HepG2 (cell line): ENCODE data around the gene POMT2. TPM values are rescaled to one million over a fixed set of nuclear protein-coding genes. Genes with fewer than 3 reads are reported as not detected.

ENCODE experiments used
- ATAC-seq: fragments of 200-7000 bp; cut with Tn5 transposase; 3 replicates; pipeline ENCODE4 v1.9.1; 2020; ENCODE audit warnings: mild to moderate bottlenecking, moderate library complexity
- BruUV-seq: library from RNA; stranded (reverse); fragments of 400-500 nt; replicated peaks from 2 replicates; lab custom pipeline; 2021; lab: Mats Ljungman, UMichigan
- CTCF ChIA-PET: fragments of 300-600 bp; formaldehyde crosslinking; extraction: SDS; loops from one replicate; lab custom pipeline; 2021; ENCODE audit warnings: low total read pairs, inconsistent platforms, low intra/inter-chr PET ratio; lab: Yijun Ruan, JAX
- POLR2A ChIA-PET: fragments of 350-600 bp; sonication (Branson Sonifier 250); formaldehyde crosslinking; loops from one replicate; lab custom pipeline; 2020; ENCODE audit warnings: antibody characterized with exemption, inconsistent platforms; lab: Yijun Ruan, JAX
- DNase-seq: peaks from one replicate; pipeline ENCODE4 v3.0.0-alpha.2; 2015; ENCODE audit warnings: low spot score
- FAIRE-seq: peaks from 3 replicates; lab custom pipeline; 2011; peaks lifted over from hg19 to GRCh38; lab: Jason Lieb, UNC
- H2AFZ ChIP-seq: one replicate; pipeline ENCODE4 v1.6.1; 2011; ENCODE audit warnings: low read length, inconsistent platforms
- H3K27ac ChIP-seq: fragments of 300-600 bp; 3 replicates; pipeline ENCODE4 v1.8.0; 2011; ENCODE audit warnings: mixed run types, mild to moderate bottlenecking, mixed read lengths, low read length, inconsistent platforms; ENCODE audit not compliant: insufficient read depth; ENCODE audit errors: extremely low read length
- H3K27me3 ChIP-seq, 2 experiments: fragments of 200-600 bp in 1 of 2; 2 replicates in 1 of 2; 3 replicates in 1 of 2; pipeline versions ENCODE4 v1.6.0 to v1.8.0; 2011; ENCODE audit warnings: low read length in 2 of 2, mild to moderate bottlenecking in 2 of 2, moderate library complexity in 2 of 2, inconsistent platforms in 1 of 2; ENCODE audit not compliant: insufficient read depth in 2 of 2, control insufficient read depth in 1 of 2
- H3K36me3 ChIP-seq, 2 experiments: fragments of 200-600 bp in 1 of 2; replicated peaks in 1 of 2; 2 replicates in 1 of 2; 3 replicates in 1 of 2; pipeline versions ENCODE4 v1.5.1 to v1.8.0; 2011; ENCODE audit warnings: low read length in 2 of 2, inconsistent platforms in 1 of 2; ENCODE audit not compliant: insufficient read depth in 2 of 2, control insufficient read depth in 1 of 2
- H3K4me1 ChIP-seq: 2 replicates; pipeline ENCODE4 v1.5.1; 2012; ENCODE audit warnings: low read length, inconsistent platforms; ENCODE audit not compliant: insufficient read depth
- H3K4me2 ChIP-seq: 2 replicates; pipeline ENCODE4 v1.6.0; 2011; ENCODE audit warnings: low read depth, low read length, inconsistent platforms
- H3K4me3 ChIP-seq, 3 experiments: fragments of 200-600 bp in 1 of 3; sonication (generic), shearing (Covaris generic) in 1 of 3; replicated peaks in 1 of 3; 2 replicates each; pipeline ENCODE4 v1.5.1; 2011 to 2016; ENCODE audit warnings: low read length in 3 of 3, inconsistent platforms in 2 of 3, low read depth in 2 of 3, mild to moderate bottlenecking in 2 of 3, control low read depth in 1 of 3, mixed read lengths in 1 of 3; ENCODE audit not compliant: insufficient read depth in 1 of 3
- H3K79me2 ChIP-seq: one replicate; pipeline ENCODE4 v1.6.1; 2011; ENCODE audit warnings: low read length, inconsistent platforms; ENCODE audit not compliant: insufficient read depth
- H3K9ac ChIP-seq: 2 replicates; pipeline ENCODE4 v1.6.0; 2011; ENCODE audit warnings: mild to moderate bottlenecking, low read depth, low read length, inconsistent platforms; ENCODE audit not compliant: insufficient read depth
- H3K9me3 ChIP-seq: 2 replicates; pipeline ENCODE4 v1.5.1; 2012; ENCODE audit warnings: mild to moderate bottlenecking, low read length
- H4K20me1 ChIP-seq: 2 replicates; pipeline ENCODE4 v1.6.0; 2011; ENCODE audit warnings: inconsistent platforms, mild to moderate bottlenecking, low read length, moderate library complexity; ENCODE audit not compliant: insufficient read depth
- BHLHE40 ChIP-seq: IDR thresholded peaks from 2 replicates; pipeline ENCODE4 v1.6.1; 2011; ENCODE audit warnings: low read length, improper control_type of control experiment
- CCAR2 ChIP-seq: fragments of 200-400 bp; formaldehyde crosslinking; optimal IDR thresholded peaks from 2 replicates; pipeline ENCODE3; 2018; ENCODE audit warnings: low read depth, mild to moderate bottlenecking, low read length, moderate library complexity
- CREBL2 ChIP-seq: sonication (generic); formaldehyde crosslinking; IDR thresholded peaks from 2 replicates; pipeline ENCODE4 v1.8.1; 2023; ENCODE audit warnings: missing genetic modification reagents, mild to moderate bottlenecking, borderline replicate concordance
- GATAD2A ChIP-seq: IDR thresholded peaks from 2 replicates; pipeline ENCODE4 v1.6.1; 2016
- IRF2 ChIP-seq: IDR thresholded peaks from 2 replicates; pipeline ENCODE4 v1.6.1; 2018; ENCODE audit warnings: missing genetic modification reagents, missing compliant biosample characterization
- KDM2A ChIP-seq: sonication (generic); formaldehyde crosslinking; IDR thresholded peaks from 2 replicates; pipeline ENCODE4 v1.4.0; 2020; ENCODE audit warnings: low read depth, missing genetic modification reagents, borderline replicate concordance
- KLF12 ChIP-seq: sonication (generic); formaldehyde crosslinking; IDR thresholded peaks from 2 replicates; pipeline ENCODE4 v1.4.0; 2020; ENCODE audit warnings: missing genetic modification reagents, borderline replicate concordance
- KMT2B ChIP-seq: IDR thresholded peaks from 2 replicates; pipeline ENCODE4 v1.6.1; 2016; ENCODE audit warnings: missing genetic modification reagents, missing compliant biosample characterization
- MED8 ChIP-seq: sonication (generic); formaldehyde crosslinking; IDR thresholded peaks from 2 replicates; pipeline ENCODE4 v1.8.1; 2023; ENCODE audit warnings: mild to moderate bottlenecking, missing genetic modification reagents; ENCODE audit not compliant: insufficient replicate concordance
- NFIB ChIP-seq: sonication (generic); formaldehyde crosslinking; IDR thresholded peaks from 2 replicates; pipeline ENCODE4 v1.9.0; 2021; ENCODE audit warnings: missing genetic modification reagents, mild to moderate bottlenecking, borderline replicate concordance
- POLR2AphosphoS5 ChIP-seq: IDR thresholded peaks from 2 replicates; pipeline ENCODE4 v1.6.1; 2012; ENCODE audit warnings: low read depth, low read length
- SP140L ChIP-seq: sonication (generic); formaldehyde crosslinking; IDR thresholded peaks from 2 replicates; pipeline ENCODE4 v1.4.0; 2020; ENCODE audit warnings: missing genetic modification reagents, borderline replicate concordance
- TFE3 ChIP-seq: IDR thresholded peaks from 2 replicates; pipeline ENCODE4 v1.6.1; 2016
- ZC3H4 ChIP-seq: sonication (generic); formaldehyde crosslinking; IDR thresholded peaks from 2 replicates; pipeline ENCODE4 v1.4.0; 2020; ENCODE audit warnings: missing genetic modification reagents, borderline replicate concordance
- ZEB1 ChIP-seq: IDR thresholded peaks from 2 replicates; pipeline ENCODE4 v1.6.1; 2012; ENCODE audit warnings: mild to moderate bottlenecking, low read depth, inconsistent platforms; ENCODE audit not compliant: insufficient replicate concordance
- ZKSCAN8 ChIP-seq: IDR thresholded peaks from 2 replicates; pipeline ENCODE4 v1.6.1; 2016; ENCODE audit warnings: borderline replicate concordance, missing genetic modification reagents, missing compliant biosample characterization
- ZNF782 ChIP-seq: sonication (generic); formaldehyde crosslinking; IDR thresholded peaks from 2 replicates; pipeline ENCODE4 v1.4.0; 2020; ENCODE audit warnings: missing genetic modification reagents, mild to moderate bottlenecking, borderline replicate concordance
- ZSCAN9 ChIP-seq: IDR thresholded peaks from 2 replicates; pipeline ENCODE4 v1.6.1; 2016; ENCODE audit warnings: borderline replicate concordance
- WGBS: methylation state at CpG from one replicate; pipeline ENCODE4 v1.1.6; 2017; ENCODE audit warnings: low lambda C conversion rate; 5-methylcytosine and 5-hydroxymethylcytosine counted together
- in situ Hi-C: cut with HindIII; loops from 2 replicates; pipeline ENCODE4 v1.10.0; 2017; ENCODE audit warnings: low pct_unique_long_range_greater_than_20kb; ENCODE audit not compliant: extremely low pct_ligation_motif_present
- intact Hi-C: fragments of 100-400 bp; cut with micrococcal nuclease; formaldehyde crosslinking; loops from one replicate; pipeline ENCODE4 v1.10.0; 2022; ENCODE audit not compliant: unreplicated experiment
- polyA plus RNA-seq, 8 experiments: library from polyadenylated mRNA; depleted of rRNA in 3 of 8; stranded (reverse) in 7 of 8; unstranded in 1 of 8; fragments of >200 nt; fragmentation: Illumina TruSeq in 4 of 8; extraction: Trizol in 4 of 8; gene quantifications; 2 replicates each; pipeline versions ENCODE4 v1.2.1 to v1.2.3, GENCODE V29; 2011 to 2016; ENCODE audit warnings: low read depth in 4 of 8, missing spikeins in 1 of 8, mixed read lengths in 1 of 8; ENCODE audit not compliant: insufficient read depth in 1 of 8
- total RNA-seq, 5 experiments: library from RNA; depleted of rRNA; stranded (reverse); fragments of >200 nt; fragmentation: Illumina TruSeq; extraction: Trizol; gene quantifications; 2 replicates each; pipeline ENCODE4 v1.2.3, GENCODE V29; 2016; ENCODE audit warnings: low read depth in 1 of 5

POMT2 gene
- total and polyA plus RNA-seq, 2 of the 13 experiments (the other 11 are each of a cell fraction or from before 2014, with no cell fraction given) = 15.3 to 15.9 TPM

- TF ChIP-seq ZSCAN9 (peak; percentile 42; the same call in 1 of the 2 replicates), CREBL2 (CRISPR knock-in tag) (no peak), GATAD2A (CRISPR knock-in tag) (peak; percentile 55), SP140L (CRISPR knock-in tag) (no peak), ZNF782 (no peak), TFE3 (CRISPR knock-in tag) (no peak)
- TF ChIP-seq, all 625 proteins: peak for 56
Measured at GRCh38 chr14:77353469-77354141, 32.9 kb upstream of the POMT2 start (continued).

GRCh38 chr14:77347751-77348150 is 27.1 kb upstream of the POMT2 start:
- CTCF ChIA-PET = no interaction called here
- POLR2A ChIA-PET = no interaction called here
- Histone ChIP-seq H3K4me2 (no peak overlapping the region), H3K9ac (no peak overlapping the region), H3K27me3 (no peaks in the 10 kb centered on the region), H4K20me1 (no peaks in the 10 kb centered on the region), H3K4me3 (no peak overlapping the region), H3K9me3 (no peaks in the 10 kb centered on the region), H3K79me2 (no peaks in the 10 kb centered on the region), H2AFZ (no peak overlapping the region), H3K4me1 (peaks cover 23% of the 10 kb centered on the region), H3K36me3 (peaks cover 1 to 11% of the 10 kb centered on the region in 2 experiments; a peak in 2 of 5 replicates), H3K27ac (no peak overlapping the region)
- DNase-seq (no peak), ATAC-seq (no peak), FAIRE-seq (no peak)
- WGBS = 96% methylated on average over 3 of the region's 3 CpGs
- TF ChIP-seq ZEB1 = no peak
- TF ChIP-seq NFIB (CRISPR knock-in tag) = no peak
- TF ChIP-seq BHLHE40 = no peak
- no peak for TF ChIP-seq CCAR2
- no peak for TF ChIP-seq KLF12 (CRISPR knock-in tag)
- no peak for TF ChIP-seq ZC3H4
- TF ChIP-seq KMT2B = no peak
- TF ChIP-seq POLR2AphosphoS5 = no peak
- TF ChIP-seq IRF2 (CRISPR knock-in tag) = no peak
- no peak for TF ChIP-seq KDM2A (CRISPR knock-in tag)
- no peak for TF ChIP-seq ZKSCAN8 (CRISPR knock-in tag)
- TF ChIP-seq MED8 (CRISPR knock-in tag) = no peak
- in situ Hi-C loops (no loop called here), intact Hi-C loops (no loop called here)
- BruUV-seq = no TSS peak
